PC-3 (cell line): ENCODE measurements around the gene CLECL1.

Source experiments
- CTCF ChIP-seq: fragments of 300-600 bp; sonication (generic); conservative IDR thresholded peaks from 2 replicates; pipeline ENCODE4 v1.5.1; 2017; ENCODE audit warnings: antibody characterized with exemption, low read depth, mild to moderate bottlenecking, low read length
- EZH2 ChIP-seq: fragments of 300-600 bp; sonication (generic); IDR thresholded peaks from one replicate; pipeline ENCODE4 v1.6.1; 2017; ENCODE audit warnings: antibody characterized with exemption, mild to moderate bottlenecking, low read length; ENCODE audit not compliant: unreplicated experiment

- TF ChIP-seq EZH2: no peak
- no peak for TF ChIP-seq CTCF
Observed at GRCh38 chr12:9732921-9733461, at the start of gene CLECL1.
